HL-60/S4 treated with retinoic acid at 250 ng/mL for 4 days and 3 days (cell line): ENCODE data around the gene CRBN.

Experiments
- in situ Hi-C: fragments of 300-500 bp; cut with MboI; formaldehyde crosslinking; loops from 2 replicates; pipeline ENCODE4 v1.7.0; 2022; ENCODE audit warnings: low sequenced_read_pairs

Gene CRBN

GRCh38 chr3:3178498-3179328 lies 778 bp downstream of the CRBN start:
- in situ Hi-C loops = loop anchor here (25.0 kb wide), 1 partner anchor 1109 kb away; no protein-coding TSS in a partner anchor

GRCh38 chr3:3177861-3178497 lies 1.5 kb downstream of the CRBN start:
- in situ Hi-C loops = loop anchor here (25.0 kb wide), 1 partner anchor 1109 kb away; no protein-coding TSS in a partner anchor

GRCh38 chr3:3172627-3173026 lies 6.9 kb downstream of the CRBN start:
- in situ Hi-C loops = no loop called here

GRCh38 chr3:3170998-3171397 lies 8.5 kb downstream of the CRBN start:
- in situ Hi-C loops = no loop called here

- in situ Hi-C loops = no loop called here
Observed at GRCh38 chr3:3165650-3166049, 13.8 kb downstream of the CRBN start.

GRCh38 chr3:3165241-3165640 lies 14.2 kb downstream of the CRBN start:
- in situ Hi-C loops = no loop called here

GRCh38 chr3:3160826-3161225 lies 18.7 kb downstream of the CRBN start:
- in situ Hi-C loops = no loop called here

- in situ Hi-C loops = no loop called here
Observed at GRCh38 chr3:3157484-3157883, 22.0 kb downstream of the CRBN start.

- in situ Hi-C loops = no loop called here
Observed at GRCh38 chr3:3154879-3155610, 24.4 kb downstream of the CRBN start.

- in situ Hi-C loops = no loop called here
Observed at GRCh38 chr3:3151513-3151912, 28.0 kb downstream of the CRBN start.

GRCh38 chr3:3149560-3149959 lies 29.9 kb downstream of the CRBN start:
- in situ Hi-C loops = no loop called here

GRCh38 chr3:3145831-3146230 lies 33.7 kb downstream of the CRBN start:
- in situ Hi-C loops = no loop called here

GRCh38 chr3:3141939-3142338 lies 37.6 kb downstream of the CRBN start:
- in situ Hi-C loops = no loop called here

- in situ Hi-C loops = no loop called here
Observed at GRCh38 chr3:3137526-3137925, 42.0 kb downstream of the CRBN start.

GRCh38 chr3:3134750-3135448 lies 44.6 kb downstream of the CRBN start:
- in situ Hi-C loops = no loop called here

- in situ Hi-C loops = no loop called here
Observed at GRCh38 chr3:3133500-3133899, 46.0 kb downstream of the CRBN start.

- in situ Hi-C loops = no loop called here
Observed at GRCh38 chr3:3129579-3129978, 49.9 kb downstream of the CRBN start.

GRCh38 chr3:3127432-3128010 lies 52.0 kb downstream of the CRBN start:
- in situ Hi-C loops = no loop called here

- in situ Hi-C loops = no loop called here
Observed at GRCh38 chr3:3126477-3127431, 52.7 kb downstream of the CRBN start, which contains the start of gene TRNT1. Gene TRNT1 (plus strand): TSS chr3:3126940. CDS start chr3:3129041, 2,101 bp downstream.
